GM18868 (cell line): ENCODE measurements around the gene UBE2D2.
"Not testable (repeated sequence)": the region's sequence is repeated elsewhere in the genome, so short reads cannot be mapped to it uniquely, and the experiment has no call there.

Experiments
- ATAC-seq: cut with Tn5 transposase; IDR thresholded peaks from one replicate; pipeline ENCODE4 v1.9.1; 2021; ENCODE audit warnings: mild to moderate bottlenecking, moderate library complexity; ENCODE audit not compliant: unreplicated experiment

UBE2D2 gene

GRCh38 chr5:139560752-139561654, at the start of gene UBE2D2:
Gene UBE2D2, plus strand, starts transcription at chr5:139561339. Its CDS starts 453 bp downstream, at chr5:139561792.
- peak; percentile 80 for ATAC-seq

DNA sequence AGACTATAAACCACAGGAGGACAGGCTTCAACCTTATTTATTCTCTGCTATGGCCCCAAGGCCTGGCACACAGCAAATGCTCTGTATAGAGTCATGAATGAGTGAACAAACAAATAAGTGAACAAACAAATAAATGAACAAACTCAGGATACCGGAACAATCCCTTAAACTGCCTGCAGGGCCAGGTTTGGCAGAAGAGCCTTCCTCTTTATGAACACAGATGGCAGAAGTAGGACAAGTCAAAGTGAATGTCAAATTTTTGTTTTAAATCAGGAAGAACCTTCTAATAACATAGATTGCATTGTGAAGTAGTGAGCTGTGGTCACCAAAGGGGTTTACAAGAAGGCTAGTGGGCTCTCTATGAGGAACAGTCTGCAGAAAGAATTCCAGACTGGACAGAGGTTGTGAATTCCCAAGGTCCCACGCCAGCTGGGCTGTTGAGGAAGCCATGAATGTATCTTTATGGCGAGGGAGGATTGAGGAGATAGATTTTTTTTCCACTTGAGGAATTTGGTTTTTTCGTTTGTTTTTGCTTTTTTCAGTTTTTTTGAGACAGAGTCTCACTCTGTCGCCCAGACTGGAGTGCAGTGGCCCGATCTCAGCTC, 48.3 kb upstream of the UBE2D2 start:
- ATAC-seq = no peak

DNA sequence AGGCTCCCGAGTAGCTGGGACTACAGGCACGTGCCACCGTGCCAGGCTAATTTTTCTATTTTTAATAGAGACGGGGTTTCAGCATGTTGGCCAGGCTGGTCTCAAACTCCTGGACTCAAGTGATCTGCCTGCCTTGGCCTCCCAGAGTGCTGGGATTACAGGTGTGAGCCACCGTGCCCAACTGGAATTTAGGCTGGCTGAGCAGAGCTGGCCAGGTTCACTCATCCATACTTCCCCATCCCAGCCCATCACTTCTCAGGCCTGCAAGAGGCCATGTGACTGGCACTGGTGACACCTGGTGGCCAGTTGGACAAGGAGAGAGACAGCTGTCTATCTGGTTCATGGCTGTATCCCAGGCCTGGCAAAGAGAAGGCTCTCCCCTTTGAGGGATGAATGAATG, 47.7 kb upstream of the UBE2D2 start:
- peak; percentile 57 for ATAC-seq

- no peak for ATAC-seq
Observed at GRCh38 chr5:139513852-139514485, 47.2 kb upstream of the UBE2D2 start.

DNA sequence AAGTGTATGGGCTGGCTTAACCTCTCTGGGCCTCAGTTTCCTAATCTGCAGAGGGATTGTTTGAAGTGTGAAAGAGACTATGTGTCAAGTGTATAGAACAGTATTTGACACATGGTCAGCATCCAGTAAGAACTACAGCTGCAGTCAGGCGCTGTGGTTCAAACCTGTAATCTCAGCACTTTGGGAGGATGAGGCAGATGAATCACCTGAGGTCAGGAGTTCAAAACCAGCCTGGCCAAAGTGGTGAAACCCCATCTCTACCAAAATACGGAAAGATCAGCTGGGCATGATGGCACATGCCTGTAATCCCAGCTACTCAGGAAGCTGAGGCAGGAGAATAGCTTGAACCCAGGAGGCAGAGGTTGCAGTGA, 46.7 kb upstream of the UBE2D2 start:
- ATAC-seq = no peak

DNA sequence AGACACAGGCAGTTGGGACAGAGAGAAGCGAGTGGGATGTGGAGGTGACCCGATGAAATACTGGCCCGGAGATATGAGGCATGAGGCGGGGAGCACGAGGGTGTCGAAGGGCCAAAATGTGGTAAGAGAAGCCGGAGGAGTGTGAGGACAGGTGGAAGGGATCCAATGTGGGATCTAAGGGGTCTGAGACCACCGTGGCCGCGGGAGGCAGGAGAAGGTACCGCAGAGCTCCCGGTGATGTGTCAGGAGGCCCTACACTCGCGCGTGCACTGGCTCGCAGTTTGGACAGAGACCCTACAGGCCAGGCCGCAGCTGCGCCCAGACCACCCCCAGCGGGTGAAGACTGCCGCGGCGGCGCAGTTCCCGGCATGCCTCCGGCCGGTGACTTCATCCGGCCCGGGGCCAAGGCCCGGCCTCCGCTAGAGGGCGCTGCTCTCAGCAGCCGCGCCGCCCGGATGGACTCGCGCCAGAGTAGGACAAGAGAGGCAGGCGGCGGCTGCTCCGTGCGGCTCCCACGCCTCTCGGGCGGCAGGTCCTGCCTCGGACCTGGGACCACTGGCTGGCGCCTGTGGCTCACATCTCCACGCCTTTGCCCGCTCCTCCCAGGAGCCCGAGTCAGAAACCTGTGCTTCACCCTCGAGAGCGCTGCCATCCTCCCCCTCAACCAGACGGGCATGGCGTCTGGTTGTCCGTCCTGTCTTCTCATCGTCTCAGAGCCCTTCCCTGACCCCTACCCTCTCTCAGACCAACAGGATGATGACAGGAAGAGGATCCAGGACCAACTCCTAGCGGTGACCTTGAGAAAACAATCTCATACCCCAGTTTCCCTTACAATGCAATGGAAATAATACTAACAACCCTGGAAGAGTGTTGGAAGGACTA, 43.2 kb upstream of the UBE2D2 start:
- ATAC-seq = peak; percentile 84

DNA sequence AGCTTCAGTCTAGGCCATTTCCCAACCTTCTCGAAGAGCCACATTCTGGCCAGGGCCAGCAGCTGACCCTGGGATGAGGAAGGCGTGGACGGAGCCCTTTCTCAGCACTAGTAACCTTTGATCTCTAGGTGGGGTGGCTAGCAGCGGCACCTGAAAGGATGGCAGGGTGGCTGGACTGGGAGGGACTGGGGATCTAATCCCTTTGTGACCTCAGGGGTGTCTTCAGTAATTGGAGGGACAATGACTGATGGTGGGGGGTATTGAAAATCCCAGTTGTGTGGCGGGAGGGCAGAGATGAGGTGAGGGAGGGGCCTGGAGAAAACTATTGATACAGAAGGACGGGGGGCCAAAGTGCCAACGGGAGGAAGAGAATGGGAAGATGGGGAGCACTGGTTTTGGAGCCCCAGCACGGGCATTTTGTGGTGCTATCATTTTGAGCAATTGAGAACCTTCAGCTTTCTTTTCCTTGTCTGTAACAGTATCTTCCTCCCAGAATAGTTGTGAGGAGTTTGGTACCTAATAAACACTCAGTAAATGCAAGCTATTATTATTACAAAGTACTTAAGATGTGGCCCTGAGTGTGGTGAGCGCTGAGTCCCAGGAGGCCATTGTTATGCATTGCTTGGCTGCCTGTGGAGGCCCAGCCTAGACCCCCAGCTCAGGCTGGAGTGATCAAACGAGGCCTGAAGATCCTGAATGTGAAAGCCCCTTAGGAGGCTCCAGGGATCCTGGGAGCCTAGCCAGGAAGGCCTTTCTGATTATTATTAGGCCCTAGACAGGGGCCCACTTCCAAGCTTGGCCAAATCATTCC, 37.3 kb upstream of the UBE2D2 start:
- ATAC-seq = no peak

GRCh38 chr5:139524446-139524845, 36.7 kb upstream of the UBE2D2 start:
- no peak for ATAC-seq

DNA sequence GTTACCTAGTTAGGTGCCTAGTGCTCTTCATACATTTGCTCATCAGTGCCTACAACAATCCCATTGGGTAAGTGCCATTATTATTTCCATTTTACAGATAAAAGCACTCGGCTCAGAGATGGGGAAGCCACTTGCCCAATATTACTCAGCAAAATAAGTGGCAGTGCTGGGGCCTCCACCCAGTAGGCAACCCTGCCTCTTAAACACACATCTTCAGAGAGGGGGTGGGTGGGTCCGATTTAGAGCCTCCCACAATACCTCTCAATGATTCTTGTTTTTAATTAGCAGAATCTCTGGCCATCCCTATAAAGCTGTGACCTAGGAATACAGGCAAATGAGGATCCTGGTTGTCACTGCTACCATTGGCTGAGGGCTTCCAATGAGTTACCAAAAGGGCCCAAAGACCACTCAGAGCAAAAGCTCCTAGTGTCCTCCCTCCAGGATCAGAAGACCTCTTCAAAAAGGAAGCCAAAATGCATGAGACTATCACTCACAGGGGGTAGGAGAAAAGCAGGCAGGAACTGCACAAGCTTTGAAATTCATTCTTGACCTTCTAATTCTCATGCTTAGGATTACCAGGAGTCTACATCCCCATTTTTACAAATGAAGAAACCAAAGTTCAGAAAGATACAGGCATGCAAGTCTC, 36.1 kb upstream of the UBE2D2 start:
- ATAC-seq = peak; percentile 50

- ATAC-seq = not testable (repeated sequence)
Observed at GRCh38 chr5:139525586-139526308, 35.4 kb upstream of the UBE2D2 start.

DNA sequence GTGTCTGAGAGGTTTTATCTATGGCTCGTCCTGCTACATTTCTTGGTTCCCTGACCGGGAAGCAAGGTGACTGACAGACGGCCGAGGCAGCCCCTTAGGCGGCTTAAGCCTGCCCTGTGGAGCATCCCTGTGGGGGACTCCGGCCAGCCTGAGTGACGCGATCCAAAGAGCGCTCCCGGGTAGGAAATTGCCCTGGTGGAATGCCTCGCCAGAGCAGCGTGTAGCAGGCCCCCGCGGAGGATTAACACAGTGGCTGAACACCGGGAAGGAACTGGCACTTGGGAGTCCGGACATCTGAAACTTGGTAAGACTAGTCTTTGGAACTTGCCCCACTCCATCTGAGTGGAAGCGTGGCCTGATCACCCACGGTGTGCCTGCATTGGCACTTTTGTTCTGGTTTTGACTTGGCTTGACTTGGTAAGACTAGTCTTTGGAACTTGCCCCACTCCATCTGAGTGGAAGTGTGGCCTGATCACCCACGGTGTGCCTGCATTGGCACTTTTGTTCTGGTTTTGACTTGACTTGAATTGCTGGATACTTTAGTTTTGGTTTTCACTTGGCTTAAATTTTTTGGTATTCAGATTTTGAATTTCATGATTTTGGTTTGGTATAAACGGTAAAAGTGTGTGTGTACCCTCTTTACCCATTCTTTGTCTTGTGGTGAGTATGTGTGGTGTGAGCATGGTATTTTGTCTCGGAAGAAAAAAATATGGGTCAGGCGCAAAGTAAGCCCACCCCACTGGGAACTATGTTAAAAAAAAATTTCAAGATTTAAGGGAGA, 34.6 kb upstream of the UBE2D2 start:
- not testable (repeated sequence) for ATAC-seq

- ATAC-seq = not testable (repeated sequence)
Observed at GRCh38 chr5:139527090-139527470, 34.1 kb upstream of the UBE2D2 start.

- ATAC-seq = not testable (repeated sequence)
Observed at GRCh38 chr5:139527896-139528467, 33.2 kb upstream of the UBE2D2 start.

- not testable (repeated sequence) for ATAC-seq
Observed at GRCh38 chr5:139528695-139529094, 32.4 kb upstream of the UBE2D2 start.

DNA sequence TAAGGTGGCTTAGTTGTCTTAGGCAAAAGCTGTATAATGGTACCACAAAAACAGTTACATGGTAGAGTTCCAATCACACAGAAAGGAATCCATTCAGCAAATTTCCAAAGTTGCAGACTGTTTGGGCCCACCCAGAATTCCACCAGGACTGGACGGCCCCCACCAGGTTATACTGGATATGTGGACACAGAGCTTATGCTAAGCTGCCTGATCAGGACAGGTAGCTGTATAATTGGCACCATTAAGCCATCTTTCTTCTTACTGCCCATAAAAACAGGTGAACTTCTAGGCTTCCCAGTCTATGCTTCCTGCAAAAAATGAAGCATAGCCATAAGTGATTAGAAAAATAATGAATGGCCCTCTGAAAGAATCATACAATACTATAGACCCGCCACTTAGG, 31.1 kb upstream of the UBE2D2 start:
- not testable (repeated sequence) for ATAC-seq

GRCh38 chr5:139531772-139532169, 29.4 kb upstream of the UBE2D2 start:
- no peak for ATAC-seq

GRCh38 chr5:139543423-139543991, 17.6 kb upstream of the UBE2D2 start:
- ATAC-seq = peak; percentile 94
